OCI-LY1 (cell line): ENCODE results near the gene CCDC141.

Experiments
- H2AFZ ChIP-seq: fragments of 200-600 bp; sonication (generic), shearing (Covaris generic); 2 replicates; pipeline ENCODE4 v1.6.0; 2014; ENCODE audit warnings: antibody characterized with exemption, mild to moderate bottlenecking, low read length
- H3F3A ChIP-seq: fragments of 200-600 bp; sonication (generic), shearing (Covaris generic); 2 replicates; pipeline ENCODE4 v1.6.0; 2014; ENCODE audit warnings: mild to moderate bottlenecking, antibody characterized with exemption, low read length, moderate library complexity; ENCODE audit not compliant: insufficient read depth
- H3K27ac ChIP-seq: fragments of 200-600 bp; sonication (generic); 2 replicates; pipeline ENCODE4 v1.5.1; 2014; ENCODE audit warnings: low read length, mixed run types, mild to moderate bottlenecking, low read depth; ENCODE audit not compliant: poor library complexity, severe bottlenecking
- H3K27me3 ChIP-seq: fragments of 200-600 bp; sonication (generic); 2 replicates; pipeline ENCODE4 v1.6.0; 2014; ENCODE audit warnings: antibody characterized with exemption, mild to moderate bottlenecking, low read length, moderate library complexity; ENCODE audit not compliant: insufficient read depth
- H3K36me3 ChIP-seq: fragments of 200-600 bp; sonication (generic); 2 replicates; pipeline ENCODE4 v1.6.1; 2014; ENCODE audit warnings: mild to moderate bottlenecking, antibody characterized with exemption, low read length, moderate library complexity, mixed read lengths; ENCODE audit not compliant: insufficient read depth
- H3K4me1 ChIP-seq: fragments of 200-600 bp; sonication (generic); 2 replicates; pipeline ENCODE4 v1.5.1; 2014; ENCODE audit warnings: mild to moderate bottlenecking, low read length, moderate library complexity; ENCODE audit not compliant: insufficient read depth, severe bottlenecking
- H3K4me2 ChIP-seq: fragments of 200-600 bp; sonication (generic), shearing (Covaris generic); 2 replicates; pipeline ENCODE4 v1.6.1; 2014; ENCODE audit warnings: low read length
- H3K4me3 ChIP-seq: fragments of 200-600 bp; sonication (generic); 2 replicates; pipeline ENCODE4 v1.5.1; 2014; ENCODE audit warnings: low read length, low read depth, mild to moderate bottlenecking, mixed read lengths; ENCODE audit not compliant: poor library complexity, severe bottlenecking
- H3K79me2 ChIP-seq: fragments of 200-600 bp; shearing (Covaris generic); 2 replicates; pipeline ENCODE4 v1.6.1; 2016; ENCODE audit warnings: mixed run types, low read length, mixed read lengths; ENCODE audit not compliant: insufficient read depth
- H3K9ac ChIP-seq: fragments of 200-600 bp; sonication (generic), shearing (Covaris generic); 2 replicates; pipeline ENCODE4 v1.6.1; 2014; ENCODE audit warnings: mild to moderate bottlenecking, low read length, mixed read lengths
- H3K9me2 ChIP-seq: fragments of 200-600 bp; sonication (generic), shearing (Covaris generic); 2 replicates; pipeline ENCODE4 v1.6.1; 2014; ENCODE audit warnings: low read depth, mild to moderate bottlenecking, low read length, mixed read lengths
- H3K9me3 ChIP-seq: fragments of 200-600 bp; shearing (Covaris generic); 2 replicates; pipeline ENCODE4 v1.6.1; 2014; ENCODE audit warnings: low read length, mixed read lengths
- H4K20me1 ChIP-seq: fragments of 200-600 bp; sonication (generic), shearing (Covaris generic); 2 replicates; pipeline ENCODE4 v1.6.0; 2016; ENCODE audit warnings: mild to moderate bottlenecking, low read length; ENCODE audit not compliant: insufficient read depth
- CTCF ChIP-seq: fragments of 200-600 bp; sonication (generic), shearing (Covaris generic); IDR thresholded peaks from 2 replicates; pipeline ENCODE4 v1.5.1; 2017; ENCODE audit warnings: mild to moderate bottlenecking, antibody characterized with exemption, low read length, moderate library complexity, mixed read lengths
- EZH2 ChIP-seq: fragments of 200-600 bp; sonication (generic), shearing (Covaris generic); IDR thresholded peaks from 2 replicates; pipeline ENCODE4 v1.8.0; 2017; ENCODE audit warnings: borderline replicate concordance, mixed run types, mild to moderate bottlenecking, antibody characterized with exemption, low read length, moderate library complexity, mixed read lengths

CCDC141 gene

GRCh38 chr2:178934571-178934970, 115.4 kb downstream of the CCDC141 start:
- no peak overlapping the region for H3K9ac ChIP-seq
- H3K27me3 ChIP-seq: no peaks in the 10 kb centered on the region
- no peaks in the 10 kb centered on the region for H3K36me3 ChIP-seq
- H4K20me1 ChIP-seq: no peaks in the 10 kb centered on the region
- H3K79me2 ChIP-seq: no peaks in the 10 kb centered on the region
- H3K9me2 ChIP-seq: no peaks in the 10 kb centered on the region
- no peak overlapping the region for H3K4me3 ChIP-seq
- no peak overlapping the region for H2AFZ ChIP-seq
- TF ChIP-seq CTCF (no peak), EZH2 (no peak)
- no peak overlapping the region for H3K27ac ChIP-seq
- H3F3A ChIP-seq: no peaks in the 10 kb centered on the region
- H3K4me2 ChIP-seq: no peak overlapping the region
- H3K4me1 ChIP-seq: no peaks in the 10 kb centered on the region
- no peaks in the 10 kb centered on the region for H3K9me3 ChIP-seq

GRCh38 chr2:178933493-178933892, 116.4 kb downstream of the CCDC141 start:
- Histone ChIP-seq H2AFZ (no peak overlapping the region), H3F3A (no peaks in the 10 kb centered on the region), H3K9me2 (no peaks in the 10 kb centered on the region), H3K27me3 (no peaks in the 10 kb centered on the region), H3K4me2 (no peak overlapping the region), H3K4me1 (peaks cover 3% of the 10 kb centered on the region), H3K36me3 (no peaks in the 10 kb centered on the region), H4K20me1 (no peaks in the 10 kb centered on the region), H3K9me3 (no peaks in the 10 kb centered on the region), H3K27ac (no peak overlapping the region), H3K79me2 (no peaks in the 10 kb centered on the region), H3K4me3 (no peak overlapping the region), H3K9ac (no peak overlapping the region)
- TF ChIP-seq EZH2 (no peak), CTCF (no peak)

GRCh38 chr2:178928077-178928476, 121.9 kb downstream of the CCDC141 start:
- Histone ChIP-seq H2AFZ (peak overlapping the region; percentile 49; the same call in 1 of the 2 replicates), H3K4me3 (peak overlapping the region; percentile 41), H3K27ac (no peak overlapping the region), H3K27me3 (no peaks in the 10 kb centered on the region), H3K79me2 (no peaks in the 10 kb centered on the region), H3K4me2 (peak overlapping the region; percentile 62), H3K9me2 (no peaks in the 10 kb centered on the region), H3K4me1 (peaks cover 19% of the 10 kb centered on the region), H3K36me3 (no peaks in the 10 kb centered on the region), H4K20me1 (no peaks in the 10 kb centered on the region), H3K9ac (no peak overlapping the region; the same call in 1 of the 2 replicates), H3F3A (no peaks in the 10 kb centered on the region), H3K9me3 (no peaks in the 10 kb centered on the region)
- no peak for TF ChIP-seq EZH2
- no peak for TF ChIP-seq CTCF
